Muscle layer of duodenum (tissue), 2 donors: ENCODE measurements around the gene DTX1.
"Not testable (repeated sequence)": the region's sequence is repeated elsewhere in the genome, so short reads cannot be mapped to it uniquely, and the experiment has no call there.

Source experiments
- H3K27ac ChIP-seq: one replicate; pipeline ENCODE4 v1.7.0; 2013; ENCODE audit warnings: mild to moderate bottlenecking, low read length
- H3K27me3 ChIP-seq: one replicate; pipeline ENCODE4 v1.7.0; 2013; ENCODE audit warnings: low read depth, mild to moderate bottlenecking, control low read depth, low read length
- H3K36me3 ChIP-seq, 2 donors: one replicate each; pipeline ENCODE4 v1.7.0; 2013; ENCODE audit warnings: low read length in 2 of 2, control low read depth in 1 of 2, mild to moderate bottlenecking in 1 of 2; ENCODE audit not compliant: insufficient read depth in 2 of 2, control insufficient read depth in 1 of 2
- H3K4me1 ChIP-seq, 2 donors: one replicate each; pipeline ENCODE4 v1.7.0; 2013; ENCODE audit warnings: low read length in 2 of 2, mild to moderate bottlenecking in 2 of 2, control low read depth in 1 of 2, moderate library complexity in 1 of 2; ENCODE audit not compliant: insufficient read depth in 2 of 2, control insufficient read depth in 1 of 2
- H3K4me3 ChIP-seq, 2 donors: one replicate each; pipeline ENCODE4 v1.7.0; 2013; ENCODE audit warnings: low read length in 2 of 2, low read depth in 1 of 2, mild to moderate bottlenecking in 1 of 2
- H3K9me3 ChIP-seq, 2 donors: one replicate each; pipeline ENCODE4 v1.7.0; 2013; ENCODE audit warnings: low read length in 2 of 2, control low read depth in 1 of 2, mild to moderate bottlenecking in 1 of 2; ENCODE audit not compliant: control insufficient read depth in 1 of 2
- donor health status: healthy.

The DTX1 gene

DNA sequence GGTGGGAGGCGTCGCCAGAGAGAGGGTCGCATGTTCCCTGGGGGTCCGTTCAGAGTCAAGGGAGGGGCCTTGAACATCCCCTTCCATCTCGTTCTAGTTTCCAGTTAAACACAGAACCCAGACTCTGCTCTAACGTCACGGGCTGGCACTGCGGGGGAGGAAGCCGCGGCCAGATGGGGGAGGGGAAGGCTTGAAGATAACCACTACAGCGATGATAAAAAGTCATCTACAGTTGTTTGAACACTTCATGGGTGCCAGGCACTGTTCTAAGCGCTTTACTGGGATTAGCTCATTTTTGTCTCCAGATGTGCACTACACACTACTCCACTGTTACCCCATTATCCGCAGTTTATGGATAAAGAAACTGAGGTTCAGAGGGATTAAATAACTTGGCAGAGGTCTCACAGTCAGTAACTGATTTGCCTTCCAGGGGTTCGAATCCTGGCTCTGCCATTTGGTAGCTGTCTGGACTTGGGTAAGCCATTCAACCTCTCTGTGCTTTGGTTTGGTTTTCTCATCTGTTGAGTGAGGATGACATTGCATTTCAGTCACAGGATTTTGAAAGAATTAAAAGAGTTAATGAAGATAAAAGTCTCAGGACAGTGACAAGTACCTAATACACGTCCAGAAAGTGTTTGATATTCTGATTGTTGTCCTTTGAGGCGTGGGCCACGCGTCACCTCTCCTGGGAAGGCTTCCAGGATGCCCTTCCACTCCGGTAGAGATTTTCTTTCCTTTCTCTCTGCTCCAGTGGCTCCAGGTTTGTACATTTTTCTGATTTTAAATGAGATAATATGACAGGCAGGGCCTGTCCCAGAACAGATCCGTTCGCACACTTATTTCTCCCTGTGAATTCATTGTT lies 79.8 kb downstream of the DTX1 start:
- no peaks in the 10 kb centered on the region for H3K27me3 ChIP-seq
- no peak overlapping the region for H3K4me3 ChIP-seq
- no peaks in the 10 kb centered on the region for H3K36me3 ChIP-seq
- no peaks in the 10 kb centered on the region for H3K9me3 ChIP-seq
- no peak overlapping the region for H3K27ac ChIP-seq
- H3K4me1 ChIP-seq: peaks cover 0 to 3% of the 10 kb centered on the region in 2 donors

DNA sequence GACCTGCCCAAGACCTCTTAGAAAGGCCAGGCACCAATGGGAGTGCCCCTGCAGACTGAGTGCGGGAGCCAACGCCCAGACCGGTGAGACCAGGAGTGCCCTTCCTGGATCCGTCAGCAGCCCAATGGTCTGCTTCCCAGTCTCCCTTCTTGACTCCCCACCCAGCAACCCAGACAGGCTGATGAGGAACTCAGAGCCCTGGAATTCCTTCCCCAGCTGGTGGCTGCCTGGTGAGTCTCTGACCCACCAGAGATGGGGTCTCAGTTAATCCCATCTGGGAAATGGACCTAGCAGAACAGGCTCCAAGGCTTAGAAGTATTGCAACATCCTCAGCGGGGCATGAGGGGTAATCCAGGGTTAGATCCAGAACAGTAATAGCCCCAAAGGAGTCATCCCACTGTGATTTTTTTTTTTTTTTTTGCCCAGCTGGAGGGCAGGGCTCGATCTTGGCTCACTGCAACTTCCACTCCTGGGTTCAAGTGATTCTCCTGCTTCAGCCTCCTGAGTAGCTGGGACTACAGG lies 80.5 kb downstream of the DTX1 start:
- H3K4me1 ChIP-seq: peaks cover 0 to 3% of the 10 kb centered on the region in 2 donors
- no peaks in the 10 kb centered on the region for H3K36me3 ChIP-seq
- no peaks in the 10 kb centered on the region for H3K27me3 ChIP-seq
- H3K4me3 ChIP-seq: no peak overlapping the region
- no peaks in the 10 kb centered on the region for H3K9me3 ChIP-seq
- H3K27ac ChIP-seq: no peak overlapping the region

DNA sequence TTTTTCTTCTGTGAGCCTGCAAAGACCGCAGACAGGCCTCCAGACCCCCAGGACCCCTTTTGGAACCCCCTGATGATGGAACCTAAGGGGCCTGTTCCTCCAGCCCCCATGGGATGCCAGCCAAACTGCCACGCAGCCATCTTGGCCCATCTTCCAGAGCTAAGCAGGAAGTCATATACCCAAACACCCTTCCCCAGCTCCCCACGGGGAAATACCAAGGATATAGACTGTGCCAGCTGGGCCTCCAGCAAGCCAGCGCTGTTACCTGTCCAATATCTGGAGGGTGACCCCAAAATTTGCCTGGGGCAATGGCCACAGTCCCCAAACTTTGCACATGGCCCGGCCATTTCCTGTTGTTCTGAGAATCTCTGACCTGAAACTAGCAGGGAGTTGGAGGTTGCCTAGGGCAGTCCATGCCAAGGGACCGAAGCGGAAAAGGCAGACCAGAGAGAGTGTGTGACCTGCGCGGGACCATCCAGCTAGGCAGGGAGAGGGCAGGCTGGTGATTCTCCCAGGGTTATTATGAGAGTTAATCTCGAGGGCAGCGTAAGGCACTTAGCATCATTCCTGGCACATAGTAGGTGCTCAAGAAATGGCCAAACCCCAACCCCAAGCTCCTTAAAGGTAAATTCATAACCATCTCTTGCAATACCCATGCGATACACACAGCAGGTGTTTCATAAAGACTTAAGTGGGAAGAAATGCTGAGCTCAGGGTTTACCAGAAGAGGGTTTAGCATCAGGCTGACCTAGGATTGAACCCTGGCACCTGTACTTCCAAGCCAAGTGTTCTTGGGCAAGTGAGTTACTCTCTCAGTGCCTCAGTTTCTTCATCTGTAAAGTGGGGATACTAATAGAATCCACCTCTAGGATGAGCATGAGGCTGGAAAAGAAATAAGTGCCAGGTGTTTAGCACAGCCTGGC lies 81.6 kb downstream of the DTX1 start:
- H3K9me3 ChIP-seq: no peaks in the 10 kb centered on the region
- no peaks in the 10 kb centered on the region for H3K27me3 ChIP-seq
- no peak overlapping the region for H3K4me3 ChIP-seq
- H3K36me3 ChIP-seq: no peaks in the 10 kb centered on the region
- H3K4me1 ChIP-seq: peaks cover 0 to 3% of the 10 kb centered on the region in 2 donors
- H3K27ac ChIP-seq: no peak overlapping the region

DNA sequence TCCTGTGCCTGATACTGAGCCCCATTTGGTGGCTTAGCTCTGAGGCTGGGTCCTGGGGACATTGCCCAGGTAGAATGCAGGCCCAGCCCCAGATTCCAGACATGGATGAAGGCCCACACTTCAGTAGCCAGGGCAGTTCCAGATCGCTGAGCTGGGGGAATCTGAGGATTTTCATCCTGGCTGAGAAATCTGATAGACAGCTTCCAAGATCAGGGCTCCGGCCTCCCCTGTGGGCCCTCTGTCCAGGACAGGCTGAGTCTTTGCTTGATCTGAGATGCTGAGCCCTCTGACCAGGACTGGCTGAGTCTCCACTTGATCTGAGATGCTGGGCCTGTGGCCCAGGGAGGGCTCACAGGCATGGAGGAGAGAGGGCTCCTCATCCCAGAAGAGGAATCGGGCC lies 82.3 kb downstream of the DTX1 start:
- no peaks in the 10 kb centered on the region for H3K9me3 ChIP-seq
- no peak overlapping the region for H3K4me3 ChIP-seq
- no peaks in the 10 kb centered on the region for H3K36me3 ChIP-seq
- H3K4me1 ChIP-seq: peaks cover 0 to 3% of the 10 kb centered on the region in 2 donors
- H3K27me3 ChIP-seq: no peaks in the 10 kb centered on the region
- H3K27ac ChIP-seq: no peak overlapping the region

DNA sequence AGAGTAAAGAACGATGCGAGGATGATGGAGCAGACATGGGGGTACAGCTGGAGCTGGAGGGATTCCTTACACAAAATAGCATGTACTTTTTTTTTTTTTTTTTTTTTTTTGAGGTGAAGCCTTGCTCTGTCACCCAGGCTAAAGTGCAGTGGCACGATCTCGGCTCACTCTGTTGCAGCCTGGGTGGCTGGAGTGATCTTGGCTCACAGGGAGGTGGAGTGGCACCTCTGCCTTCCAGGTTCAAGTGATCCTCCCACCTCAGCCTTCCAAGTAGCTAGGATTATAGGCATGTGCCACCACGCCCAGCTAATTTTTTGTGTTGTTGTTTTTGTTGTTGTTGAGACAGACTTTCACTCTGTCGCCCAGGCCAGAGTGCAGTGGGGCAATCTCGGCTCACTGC lies 84.2 kb downstream of the DTX1 start:
- H3K4me3 ChIP-seq: no peak overlapping the region
- no peak overlapping the region for H3K27ac ChIP-seq
- no peaks in the 10 kb centered on the region for H3K36me3 ChIP-seq
- H3K4me1 ChIP-seq: no peaks in the 10 kb centered on the region
- no peaks in the 10 kb centered on the region for H3K9me3 ChIP-seq
- H3K27me3 ChIP-seq: no peaks in the 10 kb centered on the region

GRCh38 chr12:113141716-113142115 lies 85.2 kb downstream of the DTX1 start:
- H3K9me3 ChIP-seq, H3K4me3 ChIP-seq, H3K4me1 ChIP-seq, H3K27me3 ChIP-seq, H3K36me3 ChIP-seq: not testable (repeated sequence)
- H3K27ac ChIP-seq: peak overlapping the region; percentile 51

DNA sequence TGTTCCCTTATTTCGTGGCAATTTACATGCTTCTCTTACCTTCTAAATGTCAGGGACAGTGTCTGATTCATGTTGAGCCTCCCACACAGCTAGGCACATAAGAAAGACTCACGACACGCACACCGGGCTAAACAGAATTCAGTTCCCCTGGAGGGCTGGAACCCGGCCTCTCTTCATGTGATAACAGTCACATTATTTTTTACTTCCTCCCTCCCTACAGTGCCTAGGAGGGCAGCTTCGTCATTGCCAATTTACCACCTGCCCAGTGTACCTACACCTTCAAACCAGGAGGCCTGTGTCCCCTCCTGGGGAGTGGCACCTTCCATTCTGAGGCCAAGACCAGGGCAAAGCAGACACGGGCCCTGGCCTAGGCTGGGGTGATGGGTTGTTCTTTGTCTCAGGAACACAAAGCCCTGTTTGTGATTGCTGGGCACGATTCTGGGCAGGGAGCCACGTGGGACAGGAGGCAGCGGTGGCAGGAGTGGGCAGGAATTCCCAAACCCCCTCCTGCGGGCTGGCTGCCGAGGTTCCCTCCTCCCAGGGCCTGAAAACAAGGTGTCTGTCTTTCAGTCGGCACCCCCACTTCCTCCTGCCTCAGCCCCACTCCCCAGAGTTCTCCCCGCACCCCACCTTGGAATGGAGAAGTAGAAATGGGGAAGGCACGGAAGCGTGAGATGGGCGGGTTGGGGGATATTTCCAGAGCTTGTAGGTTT lies 85.8 kb downstream of the DTX1 start:
- Histone ChIP-seq H3K36me3 (no peaks in the 10 kb centered on the region), H3K27ac (peak overlapping the region; percentile 51), H3K9me3 (peaks cover 0 to 2% of the 10 kb centered on the region in 2 donors), H3K4me1 (no peaks in the 10 kb centered on the region), H3K27me3 (no peaks in the 10 kb centered on the region), H3K4me3 (no peak overlapping the region)

DNA sequence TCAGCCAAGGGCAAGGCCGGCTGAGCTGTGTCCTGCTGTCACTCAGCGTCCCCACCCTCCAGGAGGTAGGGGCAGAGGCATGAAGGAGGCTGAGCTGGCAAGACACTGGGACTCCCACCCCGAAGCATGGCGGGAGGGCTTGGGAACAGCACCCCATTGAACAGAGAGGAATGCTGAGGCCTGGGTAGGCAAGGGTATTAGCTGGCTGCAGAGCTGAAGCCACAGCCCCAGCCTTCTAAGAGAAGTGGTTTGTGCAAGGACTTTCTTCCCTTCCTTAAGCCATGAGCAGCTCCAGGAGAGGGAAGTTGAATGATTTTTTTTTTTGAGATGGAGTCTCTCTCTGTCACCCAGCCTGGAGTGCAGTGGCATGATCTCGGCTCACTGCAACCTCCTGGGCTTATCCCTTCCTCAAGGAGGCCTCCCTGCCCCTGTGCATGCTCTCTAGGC lies 86.4 kb downstream of the DTX1 start:
- Histone ChIP-seq H3K27ac (no peak overlapping the region), H3K27me3 (no peaks in the 10 kb centered on the region), H3K4me3 (no peak overlapping the region), H3K36me3 (no peaks in the 10 kb centered on the region), H3K4me1 (no peaks in the 10 kb centered on the region), H3K9me3 (peaks cover 0 to 2% of the 10 kb centered on the region in 2 donors)

DNA sequence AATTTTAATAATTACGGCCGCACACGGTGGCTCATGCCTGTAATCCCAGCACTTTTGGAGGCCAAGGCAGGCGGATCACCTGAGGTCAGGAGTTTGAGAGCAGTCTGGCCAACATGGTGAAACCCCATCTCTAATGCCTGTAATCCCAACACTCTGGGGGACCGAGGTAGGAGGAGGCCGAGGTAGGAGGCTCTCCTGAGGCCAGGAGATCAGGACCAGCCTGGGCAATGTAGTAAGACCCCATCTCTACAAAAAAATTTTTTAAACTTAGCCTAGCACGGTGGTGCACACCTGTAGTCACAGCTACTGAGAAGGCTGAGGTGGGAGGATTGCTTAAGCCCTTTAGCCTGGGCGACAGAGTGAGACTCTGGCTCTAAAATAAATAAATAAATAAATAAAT lies 87.4 kb downstream of the DTX1 start:
- H3K4me1 ChIP-seq: no peaks in the 10 kb centered on the region
- H3K27me3 ChIP-seq: no peaks in the 10 kb centered on the region
- H3K4me3 ChIP-seq: no peak overlapping the region
- peaks cover 0 to 2% of the 10 kb centered on the region in 2 donors for H3K9me3 ChIP-seq
- H3K36me3 ChIP-seq: no peaks in the 10 kb centered on the region
- no peak overlapping the region for H3K27ac ChIP-seq

GRCh38 chr12:113144806-113145205 lies 88.3 kb downstream of the DTX1 start:
- Histone ChIP-seq H3K27ac (no peak overlapping the region), H3K27me3 (no peaks in the 10 kb centered on the region), H3K4me1 (peaks cover 0 to 5% of the 10 kb centered on the region in 2 donors), H3K9me3 (peaks cover 0 to 2% of the 10 kb centered on the region in 2 donors), H3K4me3 (no peak overlapping the region), H3K36me3 (no peaks in the 10 kb centered on the region)
